Raji (cell line): ENCODE data around the gene RAB1B.

Experiments used
- POLR2A ChIP-seq: IDR thresholded peaks from 2 replicates; pipeline ENCODE4 v1.6.1; 2011; ENCODE audit warnings: low read depth, low read length, control low read depth; ENCODE audit not compliant: insufficient read depth

The RAB1B gene

DNA sequence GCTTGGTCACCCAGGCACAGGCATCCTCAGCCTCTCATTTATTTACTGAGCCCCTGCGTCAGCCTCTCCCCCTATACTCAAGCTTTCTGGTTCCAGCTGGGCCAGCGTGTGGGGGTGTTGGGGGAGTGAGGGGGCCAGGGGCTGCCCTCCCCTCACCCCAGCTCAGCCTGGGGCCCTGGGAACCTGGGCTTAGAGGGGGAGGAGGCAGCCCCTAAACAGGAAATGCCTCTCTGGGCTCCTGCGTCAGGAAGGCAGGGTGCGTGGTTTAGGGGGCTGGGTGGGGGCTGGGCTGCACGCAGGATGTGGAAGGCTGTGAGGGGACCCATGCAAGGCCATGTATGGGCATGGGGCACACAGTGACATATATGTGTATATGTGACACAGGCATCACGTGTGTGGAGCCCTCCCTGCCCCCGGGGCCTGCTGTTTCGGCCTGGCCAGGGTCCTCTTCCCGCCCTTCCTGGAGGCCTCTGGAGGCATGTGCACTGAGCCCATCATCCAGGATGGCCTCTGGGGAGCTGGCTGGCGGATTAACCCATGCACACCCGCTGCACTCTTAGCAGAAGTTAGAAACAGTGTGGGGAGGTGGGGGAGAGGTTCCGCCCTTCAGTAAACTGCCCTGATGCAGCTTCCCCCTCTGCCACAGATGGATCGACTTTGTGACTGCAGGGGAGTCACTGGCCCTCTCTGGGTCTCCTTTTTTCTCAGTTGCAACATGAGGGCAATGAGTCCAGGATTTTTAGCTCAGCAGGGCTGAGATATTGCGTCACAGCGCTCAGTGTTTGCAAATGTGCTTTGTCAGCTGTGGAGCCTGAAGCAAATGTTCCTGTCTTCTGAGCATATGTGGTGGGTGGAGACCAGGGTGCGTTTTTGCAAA lies 49.5 kb downstream of the RAB1B start:
- no peak for TF ChIP-seq POLR2A

DNA sequence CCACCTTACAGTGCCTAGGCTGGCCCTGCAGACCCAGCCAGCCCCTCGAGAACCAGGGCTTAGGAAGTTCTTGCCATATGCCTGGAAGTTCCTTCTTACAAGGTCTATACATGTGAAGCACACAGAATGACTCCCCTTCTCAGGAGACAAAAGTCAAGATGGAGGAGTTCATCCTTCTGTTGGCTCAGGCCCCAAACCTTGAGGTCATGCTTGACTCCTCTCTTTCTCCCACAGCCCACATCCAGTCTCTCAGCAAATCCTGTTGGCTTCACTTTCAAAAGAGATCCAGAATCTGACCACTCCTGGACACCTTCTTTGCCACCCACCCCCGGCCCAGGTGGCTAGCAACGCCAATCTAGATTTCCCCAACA lies 50.1 kb downstream of the RAB1B start:
- no peak for TF ChIP-seq POLR2A

DNA sequence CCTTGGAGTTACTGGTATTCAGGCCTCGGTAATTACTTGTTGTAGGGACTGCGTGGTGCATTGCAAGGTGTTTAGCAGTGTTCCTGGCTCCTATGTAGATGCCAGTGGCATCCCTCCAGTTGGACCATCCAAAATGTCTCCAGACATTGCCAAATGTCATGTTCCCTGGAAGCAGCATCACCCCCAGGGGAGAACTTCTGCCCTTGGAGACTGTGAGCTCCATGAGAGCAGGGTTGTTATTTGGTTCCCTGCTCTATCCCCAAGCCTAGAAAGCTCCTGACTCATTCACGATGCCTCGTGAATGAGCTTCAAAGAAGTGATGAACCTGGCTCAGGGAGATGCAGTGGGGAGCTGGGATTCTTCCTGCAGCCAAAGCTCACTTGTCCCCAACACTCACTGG lies 53.2 kb downstream of the RAB1B start:
- no peak for TF ChIP-seq POLR2A

DNA sequence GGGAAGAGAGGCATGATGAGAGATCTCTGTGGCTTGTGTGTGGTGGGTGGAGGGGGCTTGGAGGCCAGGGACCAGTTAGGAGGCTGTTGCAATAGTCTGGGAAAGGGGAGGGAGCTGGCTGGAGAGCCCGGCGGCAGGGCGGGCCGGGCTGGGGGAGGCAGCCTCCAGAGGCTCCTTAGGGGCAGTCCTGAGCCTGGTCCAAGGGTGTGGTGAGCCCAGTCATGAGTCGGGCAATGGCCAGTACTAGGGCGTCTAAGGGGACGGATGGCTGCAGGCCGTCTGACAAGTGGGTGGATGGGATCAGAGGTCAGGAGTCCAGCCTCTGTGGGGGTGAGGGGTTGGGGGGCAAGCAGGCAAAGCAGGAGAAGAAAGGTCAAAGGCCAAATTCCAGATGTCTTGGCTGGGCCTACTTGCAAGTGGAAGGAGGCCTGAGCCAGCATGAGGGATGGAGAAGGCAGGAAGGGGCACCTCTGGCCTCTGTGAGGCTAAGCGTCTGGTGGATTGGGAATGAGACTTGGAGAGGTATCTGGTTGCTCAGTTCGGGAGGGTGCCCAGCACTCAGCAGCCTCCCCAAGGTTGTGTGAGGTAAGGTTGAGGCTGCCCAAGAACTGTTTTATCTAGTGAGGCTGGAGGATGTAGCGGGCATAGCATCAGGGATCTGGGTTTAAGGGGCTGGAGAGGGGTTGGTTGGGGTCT lies 54.4 kb downstream of the RAB1B start:
- TF ChIP-seq POLR2A = no peak

DNA sequence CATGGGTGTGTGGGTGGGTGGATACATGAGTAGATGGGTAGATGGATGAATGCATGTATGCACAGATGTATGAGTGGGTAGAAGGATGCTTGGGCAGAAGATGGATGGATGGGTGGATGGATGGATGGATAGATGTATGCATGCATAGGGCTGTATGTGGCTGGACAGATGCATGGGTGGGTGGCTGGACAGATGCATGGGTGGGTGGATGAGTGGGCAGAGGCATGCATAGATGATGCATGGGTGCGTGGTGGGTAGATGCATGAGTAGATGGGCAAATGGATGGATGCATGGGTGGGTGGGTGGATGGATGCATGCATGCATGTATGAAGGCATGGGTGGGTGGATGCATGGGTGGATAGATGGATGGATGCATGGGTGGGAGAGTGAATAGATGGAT lies 55.2 kb downstream of the RAB1B start:
- no peak for TF ChIP-seq POLR2A

DNA sequence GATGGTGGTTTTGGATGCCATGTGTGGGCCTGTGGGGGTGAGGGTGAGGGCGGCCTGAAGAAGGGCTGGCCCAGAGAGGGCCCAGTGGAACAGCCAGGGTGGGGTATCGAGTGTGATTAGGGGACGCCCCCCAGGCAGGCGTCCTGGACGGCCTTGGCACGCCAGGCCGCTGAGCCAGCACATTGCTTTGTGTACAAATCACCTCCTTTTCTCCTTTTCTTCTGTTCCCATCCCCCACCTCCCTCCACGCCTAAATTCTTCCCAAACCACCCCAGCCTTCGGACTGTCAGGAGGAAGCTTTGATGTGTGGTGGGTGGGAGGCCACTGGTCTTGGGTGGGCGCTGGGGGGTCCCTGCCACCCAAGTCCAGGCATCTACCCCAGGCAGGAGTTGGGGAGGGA lies 56.2 kb downstream of the RAB1B start:
- no peak for TF ChIP-seq POLR2A

DNA sequence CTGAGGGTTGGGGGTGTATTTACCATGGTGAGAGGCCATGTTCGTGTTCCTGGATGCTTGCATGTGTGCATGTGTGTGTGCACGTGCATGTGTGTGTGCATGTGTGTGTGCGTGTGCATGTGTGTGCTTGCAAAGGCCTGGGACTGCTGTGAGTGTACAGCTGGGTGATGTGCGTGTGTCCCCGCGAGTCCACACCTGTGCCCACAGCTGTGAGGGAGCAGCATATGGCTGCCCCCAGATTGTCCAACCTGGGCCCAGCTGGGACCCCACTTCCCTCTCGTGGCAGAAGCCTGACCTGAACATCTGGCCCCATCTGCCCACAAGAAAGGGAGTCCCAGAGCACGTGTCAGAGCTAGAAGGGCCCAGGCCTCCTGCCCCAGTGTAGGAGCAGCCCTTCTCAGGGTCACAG lies 56.8 kb downstream of the RAB1B start:
- TF ChIP-seq POLR2A = no peak

DNA sequence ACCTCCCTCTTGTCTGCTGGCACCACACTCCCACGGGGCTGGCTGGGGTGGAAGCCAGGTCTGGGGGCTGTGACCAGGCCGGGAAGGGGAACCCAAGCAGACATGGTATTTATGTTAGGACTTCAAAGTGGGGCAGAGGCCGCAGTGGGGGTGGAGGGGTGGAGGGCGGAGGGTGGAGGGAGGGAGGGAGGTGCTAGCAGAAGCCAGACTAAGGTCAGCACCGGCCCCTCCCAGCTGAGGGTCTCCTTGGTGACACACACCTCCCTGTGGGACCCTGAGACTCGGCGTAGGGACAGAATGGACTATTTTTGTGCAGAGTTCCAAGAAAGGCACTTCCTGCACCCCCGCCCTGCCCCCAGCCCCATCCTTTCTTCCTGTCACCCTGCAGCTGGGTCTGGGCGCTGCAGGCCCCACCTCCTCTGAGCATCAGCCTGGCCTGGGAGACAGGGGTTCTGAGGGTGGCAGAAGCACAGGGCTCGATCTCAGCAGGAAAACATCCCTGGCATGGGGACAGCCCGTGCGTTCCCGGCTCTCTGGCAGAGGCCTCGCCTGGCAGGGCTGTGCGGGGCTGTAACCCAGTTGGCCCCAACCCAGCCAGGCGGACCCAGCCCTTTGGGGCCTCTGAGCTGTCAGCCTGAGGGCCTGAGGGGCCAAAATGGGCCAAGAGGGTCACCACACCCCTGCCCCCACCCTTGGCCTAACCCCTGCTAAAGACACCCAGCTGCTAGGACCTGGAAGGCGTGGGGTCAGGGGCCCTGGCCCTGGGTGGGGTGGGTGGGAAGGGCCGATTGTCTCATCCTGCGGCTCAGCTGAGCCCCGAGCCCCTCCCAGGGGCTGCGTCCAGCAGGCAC lies 58.0 kb downstream of the RAB1B start:
- no peak for TF ChIP-seq POLR2A
